Measurements from ENCODE around the gene MKS1.

GRCh38 chr17:58161566-58161965 is 57.5 kb downstream of the MKS1 start:
- TF ChIP-seq POLR2AphosphoS5 (IDR thresholded peaks at IDR 0.05) (no peak), EP300 (conservative IDR thresholded peaks at IDR 0.05; ENCODE audit: poor library complexity, severe bottlenecking) (no peak)
